HEK293 (cell line): ENCODE results near the gene MEIOC.

ENCODE experiments used
- SCRT1 ChIP-seq: fragments of 450-650 bp; formaldehyde crosslinking; IDR thresholded peaks from 2 replicates; pipeline ENCODE4 v1.5.1; 2016; ENCODE audit warnings: missing biosample characterization, missing genetic modification characterization, borderline replicate concordance
- ZNF114 ChIP-seq: fragments of 450-650 bp; formaldehyde crosslinking; IDR thresholded peaks from 2 replicates; pipeline ENCODE4 v1.5.0; 2017; ENCODE audit warnings: missing biosample characterization, missing genetic modification characterization
- ZSCAN30 ChIP-seq: fragments of 450-650 bp; IDR thresholded peaks from 2 replicates; pipeline ENCODE4 v1.5.1; 2018; ENCODE audit warnings: missing biosample characterization, mild to moderate bottlenecking, missing genetic modification characterization, moderate library complexity
- ZSCAN5A ChIP-seq: fragments of 450-650 bp; formaldehyde crosslinking; IDR thresholded peaks from 2 replicates; pipeline ENCODE4 v1.5.1; 2016; ENCODE audit warnings: missing biosample characterization, missing genetic modification characterization

Gene MEIOC

GRCh38 chr17:44722254-44722653, 66.0 kb downstream of the MEIOC start (continued):
- no peak for TF ChIP-seq ZSCAN5A (tag by site-specific recombination)
- no peak for TF ChIP-seq SCRT1 (tag by site-specific recombination)
- no peak for TF ChIP-seq ZNF114 (tag by site-specific recombination)
- TF ChIP-seq ZSCAN30 (tag by site-specific recombination): no peak
- TF ChIP-seq, all 188 proteins: peak for 0
